Gastroesophageal sphincter (tissue), 4 donors: Measurements from ENCODE around the gene STX7. TPM values are rescaled to one million over a fixed set of nuclear protein-coding genes. Genes with fewer than 3 reads are reported as not detected.
A peak's percentile ranks its signal among the peaks of the same experiment; 100 is the strongest.

ENCODE experiments used
- ATAC-seq: fragments of 150-250 bp; one replicate; pipeline ENCODE4 v1.9.1; 2016; ENCODE audit warnings: mild to moderate bottlenecking, moderate library complexity
- H3K27ac ChIP-seq, 4 donors: fragments of 200-600 bp; sonication (generic) in 3 of 4; 1 replicate in 3 of 4; 2 replicates in 1 of 4; pipeline ENCODE4 v1.5.1; 2016 to 2019
- H3K27me3 ChIP-seq: fragments of 200-600 bp; sonication (generic); one replicate; pipeline ENCODE4 v1.5.1; 2019
- H3K36me3 ChIP-seq, 2 donors: fragments of 200-600 bp; sonication (generic); one replicate each; pipeline ENCODE4 v1.5.1; 2019; ENCODE audit warnings: control low read depth in 1 of 2
- H3K4me1 ChIP-seq, 3 donors: fragments of 200-600 bp; sonication (generic); 1 replicate in 2 of 3; 2 replicates in 1 of 3; pipeline ENCODE4 v1.5.1; 2016 to 2019; ENCODE audit warnings: control low read depth in 2 of 3
- H3K4me3 ChIP-seq, 2 donors: fragments of 200-600 bp; sonication (generic); one replicate each; pipeline ENCODE4 v1.5.1; 2019; ENCODE audit warnings: mild to moderate bottlenecking in 1 of 2, moderate library complexity in 1 of 2
- H3K9me3 ChIP-seq, 3 donors: fragments of 200-600 bp; sonication (generic); one replicate each; pipeline ENCODE4 v1.5.1; 2017 to 2019; ENCODE audit warnings: control low read depth in 2 of 3
- EP300 ChIP-seq: sonication (generic); formaldehyde crosslinking; IDR thresholded peaks from one replicate; pipeline ENCODE4 v1.6.1; 2017; ENCODE audit warnings: antibody characterized with exemption, mild to moderate bottlenecking
- POLR2A ChIP-seq, 2 donors: fragments of 450-650 bp; IDR thresholded peaks; one replicate each; pipeline ENCODE4 v1.6.1; 2017; ENCODE audit warnings: antibody characterized with exemption in 2 of 2, mild to moderate bottlenecking in 2 of 2, moderate library complexity in 1 of 2
- POLR2AphosphoS5 ChIP-seq: sonication (generic); formaldehyde crosslinking; IDR thresholded peaks from one replicate; pipeline ENCODE4 v1.6.1; 2017; ENCODE audit warnings: antibody characterized with exemption
- WGBS, 2 donors: methylation state at CpG; one replicate each; pipeline ENCODE4 v1.1.5; 2018; ENCODE audit warnings: low coverage in 1 of 2; 5-methylcytosine and 5-hydroxymethylcytosine counted together
- total RNA-seq, 4 donors: library from RNA; depleted of rRNA; stranded (reverse); fragments of >200 nt; gene quantifications; one replicate each; pipeline ENCODE4 v1.1.0, GENCODE V29; 2016
- TF ChIP-seq, protein P1 (sequence below), 4 experiments: fragments of 200-600 bp in 2 of 4; fragments of 450-650 bp in 2 of 4; sonication (generic) in 1 of 4; IDR thresholded peaks; one replicate each; pipeline ENCODE4 v1.5.1; 2017 to 2019; ENCODE audit warnings: antibody characterized with exemption in 4 of 4, mild to moderate bottlenecking in 2 of 4, moderate library complexity in 2 of 4

The STX7 gene
- total RNA-seq, 4 donors from 2014 or later: 59.5 to 102 (median 65.3) TPM

- 53 to 75% methylated on average over 4 to 5 of the region's 5 CpGs for WGBS, 2 donors
- TF ChIP-seq, protein P1, sequence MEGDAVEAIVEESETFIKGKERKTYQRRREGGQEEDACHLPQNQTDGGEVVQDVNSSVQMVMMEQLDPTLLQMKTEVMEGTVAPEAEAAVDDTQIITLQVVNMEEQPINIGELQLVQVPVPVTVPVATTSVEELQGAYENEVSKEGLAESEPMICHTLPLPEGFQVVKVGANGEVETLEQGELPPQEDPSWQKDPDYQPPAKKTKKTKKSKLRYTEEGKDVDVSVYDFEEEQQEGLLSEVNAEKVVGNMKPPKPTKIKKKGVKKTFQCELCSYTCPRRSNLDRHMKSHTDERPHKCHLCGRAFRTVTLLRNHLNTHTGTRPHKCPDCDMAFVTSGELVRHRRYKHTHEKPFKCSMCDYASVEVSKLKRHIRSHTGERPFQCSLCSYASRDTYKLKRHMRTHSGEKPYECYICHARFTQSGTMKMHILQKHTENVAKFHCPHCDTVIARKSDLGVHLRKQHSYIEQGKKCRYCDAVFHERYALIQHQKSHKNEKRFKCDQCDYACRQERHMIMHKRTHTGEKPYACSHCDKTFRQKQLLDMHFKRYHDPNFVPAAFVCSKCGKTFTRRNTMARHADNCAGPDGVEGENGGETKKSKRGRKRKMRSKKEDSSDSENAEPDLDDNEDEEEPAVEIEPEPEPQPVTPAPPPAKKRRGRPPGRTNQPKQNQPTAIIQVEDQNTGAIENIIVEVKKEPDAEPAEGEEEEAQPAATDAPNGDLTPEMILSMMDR (IDR thresholded peaks at IDR 0.05): no peak
- no peak for TF ChIP-seq EP300
- no peak for TF ChIP-seq POLR2AphosphoS5
- TF ChIP-seq POLR2A (IDR thresholded peaks at IDR 0.05): no peak
- H3K27ac ChIP-seq: peak overlapping the region in 2 of 4 donors; percentile 38 to 47
- ATAC-seq: no peak
- H3K27me3 ChIP-seq: no peaks in the 10 kb centered on the region
- H3K4me1 ChIP-seq: peaks cover 0 to 45% (median 6%) of the 10 kb centered on the region in 3 donors
- H3K36me3 ChIP-seq: peaks cover 0 to 5% of the 10 kb centered on the region in 2 donors
- no peak overlapping the region for H3K4me3 ChIP-seq
- no peaks in the 10 kb centered on the region for H3K9me3 ChIP-seq
Observed at GRCh38 chr6:132491303-132491702, 21.6 kb downstream of the STX7 start.

- TF ChIP-seq EP300 (no peak), POLR2AphosphoS5 (no peak), POLR2A (IDR thresholded peaks at IDR 0.05) (no peak)
- TF ChIP-seq, protein P1 (IDR thresholded peaks at IDR 0.05): no peak
- peak; percentile 50 for ATAC-seq
- WGBS, 2 donors: 75% methylated on average over 10 of the region's 10 CpGs; no CpG with 5 or more reads in 1 of the 2 donors
Observed at GRCh38 chr6:132490478-132491204, 22.3 kb downstream of the STX7 start.

GRCh38 chr6:132490024-132490423 lies 22.9 kb downstream of the STX7 start:
- Histone ChIP-seq H3K4me1 (peaks cover 0 to 35% (median 6%) of the 10 kb centered on the region in 3 donors), H3K4me3 (no peak overlapping the region), H3K27me3 (no peaks in the 10 kb centered on the region), H3K36me3 (peaks cover 0 to 5% of the 10 kb centered on the region in 2 donors), H3K27ac (peak overlapping the region in 3 of 4 donors; percentile 31 to 47 (median 38)), H3K9me3 (no peaks in the 10 kb centered on the region)
- no peak for TF ChIP-seq EP300
- TF ChIP-seq, protein P1 (IDR thresholded peaks at IDR 0.05): no peak
- TF ChIP-seq POLR2A (IDR thresholded peaks at IDR 0.05): no peak
- no peak for TF ChIP-seq POLR2AphosphoS5
- peak; percentile 61 for ATAC-seq
- WGBS, 2 donors: 52 to 61% methylated on average over 6 of the region's 6 CpGs

More at GRCh38 chr6:132490478-132491204, 22.3 kb downstream of the STX7 start:
- no peak overlapping the region for H3K4me3 ChIP-seq
- H3K27ac ChIP-seq: peak overlapping the region in 3 of 4 donors; percentile 31 to 47 (median 38)
- peaks cover 0 to 5% of the 10 kb centered on the region in 2 donors for H3K36me3 ChIP-seq
- peaks cover 0 to 39% (median 6%) of the 10 kb centered on the region in 3 donors for H3K4me1 ChIP-seq
- H3K27me3 ChIP-seq: no peaks in the 10 kb centered on the region
- H3K9me3 ChIP-seq: no peaks in the 10 kb centered on the region

DNA sequence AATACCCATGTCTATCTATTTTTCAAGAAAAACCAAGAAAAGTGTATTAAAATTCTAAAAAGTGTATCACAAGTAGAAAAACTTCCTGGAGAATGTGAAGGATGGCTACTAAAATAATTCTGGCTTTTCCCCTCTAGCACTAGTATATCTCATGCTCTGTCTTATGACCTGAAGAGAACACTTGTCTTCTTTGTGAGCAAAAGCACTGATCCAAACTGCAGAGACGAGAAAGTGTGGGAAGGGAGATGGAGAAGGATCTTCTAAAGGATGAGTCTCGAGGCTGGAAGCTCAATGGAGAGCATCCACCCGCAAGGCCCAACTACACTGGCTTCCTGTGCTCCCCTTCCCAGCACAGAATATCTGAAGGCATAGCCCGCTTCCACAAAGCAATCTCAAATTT lies 23.5 kb downstream of the STX7 start:
- 88% methylated on average over 4 of the region's 4 CpGs for WGBS, 2 donors
- H3K27ac ChIP-seq: no peak overlapping the region

More for the DNA sequence above, 23.5 kb downstream of the STX7 start:
- Histone ChIP-seq H3K27me3 (no peaks in the 10 kb centered on the region), H3K4me3 (no peak overlapping the region), H3K9me3 (no peaks in the 10 kb centered on the region), H3K36me3 (peaks cover 0 to under 1% of the 10 kb centered on the region in 2 donors), H3K4me1 (peaks cover 0 to 42% (median 6%) of the 10 kb centered on the region in 3 donors)
- ATAC-seq: no peak
- TF ChIP-seq POLR2AphosphoS5 (no peak), POLR2A (IDR thresholded peaks at IDR 0.05) (no peak), EP300 (no peak)
- TF ChIP-seq, protein P1 (IDR thresholded peaks at IDR 0.05): no peak
